HEK293T (cell line): ENCODE measurements around the gene RNF208.

ENCODE experiments used
- CTCF ChIA-PET: fragments of 350-600 bp; formaldehyde crosslinking; extraction: SDS; loops from one replicate; lab custom pipeline; 2021; ENCODE audit warnings: antibody characterized with exemption, inconsistent platforms; lab: Yijun Ruan, JAX
- POLR2A ChIA-PET: fragments of 350-600 bp; formaldehyde crosslinking; extraction: SDS; loops from one replicate; lab custom pipeline; 2020; ENCODE audit warnings: antibody characterized with exemption, inconsistent platforms; lab: Yijun Ruan, JAX
- DNase-seq: peaks from one replicate; pipeline ENCODE4 v3.0.0; 2012; ENCODE audit warnings: mixed read lengths; ENCODE audit errors: extremely low spot score
- ARNT ChIP-seq: fragments of 450-650 bp; IDR thresholded peaks from 2 replicates; pipeline ENCODE4 v1.6.1; 2017; ENCODE audit warnings: mild to moderate bottlenecking
- BHLHE40 ChIP-seq: fragments of 450-650 bp; IDR thresholded peaks from 2 replicates; pipeline ENCODE4 v1.6.1; 2016; ENCODE audit warnings: mild to moderate bottlenecking, moderate library complexity, borderline replicate concordance
- CTBP1 ChIP-seq: fragments of 450-650 bp; IDR thresholded peaks from 2 replicates; pipeline ENCODE4 v1.6.1; 2016; ENCODE audit warnings: borderline replicate concordance
- ELF4 ChIP-seq: fragments of 450-650 bp; IDR thresholded peaks from 2 replicates; pipeline ENCODE4 v1.6.1; 2017; ENCODE audit warnings: antibody characterized with exemption
- FOXA1 ChIP-seq: fragments of 450-650 bp; IDR thresholded peaks from 2 replicates; pipeline ENCODE4 v1.6.1; 2016; ENCODE audit warnings: mild to moderate bottlenecking
- FOXK2 ChIP-seq: fragments of 450-650 bp; IDR thresholded peaks from 2 replicates; pipeline ENCODE4 v1.6.1; 2016; ENCODE audit warnings: mild to moderate bottlenecking
- FOXM1 ChIP-seq: fragments of 450-650 bp; IDR thresholded peaks from 2 replicates; pipeline ENCODE4 v1.6.1; 2017; ENCODE audit warnings: mild to moderate bottlenecking, borderline replicate concordance
- HDGF ChIP-seq: fragments of 450-650 bp; IDR thresholded peaks from 2 replicates; pipeline ENCODE4 v1.6.1; 2017; ENCODE audit warnings: antibody characterized with exemption, borderline replicate concordance
- L3MBTL2 ChIP-seq: fragments of 450-650 bp; conservative IDR thresholded peaks from 2 replicates; pipeline ENCODE4 v1.6.1; 2016; ENCODE audit warnings: mild to moderate bottlenecking
- LEF1 ChIP-seq: fragments of 450-650 bp; IDR thresholded peaks from 2 replicates; pipeline ENCODE4 v1.6.1; 2017; ENCODE audit warnings: mild to moderate bottlenecking, borderline replicate concordance
- NFRKB ChIP-seq: fragments of 450-650 bp; IDR thresholded peaks from 2 replicates; pipeline ENCODE4 v1.6.1; 2016; ENCODE audit warnings: mild to moderate bottlenecking, moderate library complexity
- PKNOX1 ChIP-seq: fragments of 450-650 bp; IDR thresholded peaks from 2 replicates; pipeline ENCODE4 v1.6.1; 2016
- SP1 ChIP-seq: fragments of 450-650 bp; IDR thresholded peaks from 2 replicates; pipeline ENCODE4 v1.6.1; 2017
- SUZ12 ChIP-seq: fragments of 450-650 bp; IDR thresholded peaks from 2 replicates; pipeline ENCODE4 v1.6.1; 2016; ENCODE audit warnings: mild to moderate bottlenecking
- TARDBP ChIP-seq: fragments of 450-650 bp; IDR thresholded peaks from 2 replicates; pipeline ENCODE4 v1.6.1; 2016
- ZNF384 ChIP-seq: fragments of 450-650 bp; IDR thresholded peaks from 2 replicates; pipeline ENCODE4 v1.6.1; 2016

RNF208 gene

DNA sequence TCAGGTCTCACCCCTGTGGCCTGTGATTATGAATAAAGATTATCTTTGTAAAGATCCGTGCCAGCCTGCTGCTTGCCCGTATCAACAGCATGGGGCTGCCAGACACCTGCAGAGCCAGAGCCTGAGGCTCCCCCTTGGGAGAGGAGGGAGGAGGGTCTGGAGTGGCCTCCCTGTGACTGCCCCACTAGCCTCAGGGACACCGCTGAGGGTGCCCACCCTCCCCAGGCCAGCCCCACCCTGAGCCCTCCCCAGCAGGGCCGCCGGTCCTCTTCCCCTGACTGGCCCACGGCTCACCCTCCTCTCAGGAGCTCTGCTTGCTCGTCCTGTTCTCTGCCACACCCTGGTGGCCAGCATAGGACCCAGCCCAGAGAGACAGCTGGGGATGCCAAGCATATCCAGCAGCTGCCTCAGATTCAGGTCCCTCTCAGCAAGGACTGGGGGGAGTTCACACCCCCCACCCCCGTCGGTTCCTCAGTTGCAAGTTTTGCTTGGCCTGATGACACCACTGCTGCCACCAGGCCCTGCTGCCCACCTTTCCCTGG, 31.7 kb downstream of the RNF208 start:
- no peak for DNase-seq
- ChIA-PET POLR2A (interaction anchor here (1.1 to 2.7 kb wide), 5 partner anchors 8 to 60 kb away, joined by 3 to 19 read pairs (median 6); partner anchors contain the start of gene TPRN), CTCF (interaction anchor here (1.5 kb wide), 1 partner anchor 47 kb away, joined by 5 read pairs; no protein-coding TSS in a partner anchor)
- no peak for TF ChIP-seq FOXK2
- TF ChIP-seq BHLHE40, result no peak
- TF ChIP-seq TARDBP, result no peak

DNA sequence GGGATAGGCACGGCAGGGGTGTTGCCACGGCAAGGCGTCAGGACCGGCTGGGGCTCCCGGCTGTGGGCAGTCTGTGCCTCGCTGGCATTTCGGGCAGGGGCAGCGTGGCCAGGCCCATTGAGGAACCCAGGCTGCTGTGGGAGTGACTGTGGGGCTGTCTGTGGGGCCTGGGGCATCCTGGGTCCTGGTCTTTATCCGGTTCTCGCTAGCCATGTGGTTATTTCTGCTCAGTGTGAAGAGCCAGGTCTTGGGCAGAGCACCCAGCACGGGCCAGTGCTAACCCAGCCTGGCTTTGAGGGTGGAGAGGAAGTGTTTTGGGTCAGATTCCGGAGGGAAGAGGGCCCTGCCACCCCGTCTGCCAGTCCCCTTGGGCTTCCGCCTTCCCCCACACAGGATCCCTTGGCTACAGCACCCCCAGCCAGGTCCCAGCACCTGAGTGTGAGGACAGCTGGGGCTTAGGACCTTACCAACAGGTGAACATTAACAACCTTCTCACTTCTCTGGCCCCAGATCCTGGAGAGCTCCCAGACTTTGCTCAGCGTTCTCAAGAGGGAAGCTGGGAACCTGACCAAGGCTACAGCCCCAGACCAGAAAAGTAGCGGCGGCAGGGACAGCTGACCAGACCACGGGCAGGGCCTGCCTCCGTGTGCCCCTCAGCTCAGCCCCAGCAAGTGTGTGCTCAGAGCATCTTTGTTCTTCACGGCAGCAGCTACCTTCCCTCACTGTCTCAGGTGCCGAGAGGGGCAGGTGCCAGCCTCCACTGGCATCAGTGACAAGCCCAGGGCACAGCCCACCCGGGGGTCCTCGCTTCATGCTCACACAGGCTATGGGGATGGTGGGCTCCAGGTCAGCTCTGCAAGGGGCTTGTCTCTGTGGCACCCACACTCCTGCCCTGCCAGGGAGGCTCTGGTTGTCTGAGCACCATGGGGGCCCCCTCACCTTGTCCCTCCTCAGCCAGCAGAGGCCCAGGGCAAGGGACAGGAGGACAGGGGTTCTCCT, 32.4 kb downstream of the RNF208 start:
- TF ChIP-seq L3MBTL2, result no peak
- no peak for TF ChIP-seq SP1
- no peak for TF ChIP-seq SUZ12
- no peak for DNase-seq
- ChIA-PET CTCF (interaction anchor here (1.3 to 1.5 kb wide), 2 partner anchors 47 to 60 kb away, joined by 3 to 5 read pairs; no protein-coding TSS in a partner anchor), POLR2A (interaction anchor here (0.7 to 2.7 kb wide), 21 partner anchors 9 to 103 kb away, joined by 3 to 19 read pairs (median 6); partner anchors contain the start of genes CYSRT1, LRRC26, MAN1B1 and NDOR1)

GRCh38 chr9:137188490-137189296, 33.3 kb downstream of the RNF208 start, which contains the start of the genes ANAPC2 and SSNA1:
ANAPC2 (minus strand) TSS chr9:137188560; CDS start chr9:137188532, 28 bp downstream.
SSNA1 (plus strand) TSS chr9:137188676; CDS start chr9:137188727, 51 bp downstream.
- DNase-seq, result peak; percentile 95
- TF ChIP-seq PKNOX1 (no peak), ARNT (0 out of 2 replicates have a peak, but pooled peaks have one; percentile 3)
- CTCF ChIA-PET, result interaction anchor here (0.5 to 1.5 kb wide), 3 partner anchors 48 to 121 kb away, joined by 3 to 5 read pairs (median 3); no protein-coding TSS in a partner anchor
- POLR2A ChIA-PET, result interaction anchor here (0.6 to 2.7 kb wide), 22 partner anchors 10 to 102 kb away, joined by 3 to 19 read pairs (median 6); partner anchors contain the start of genes CYSRT1, LRRC26, MAN1B1 and NDOR1

DNA sequence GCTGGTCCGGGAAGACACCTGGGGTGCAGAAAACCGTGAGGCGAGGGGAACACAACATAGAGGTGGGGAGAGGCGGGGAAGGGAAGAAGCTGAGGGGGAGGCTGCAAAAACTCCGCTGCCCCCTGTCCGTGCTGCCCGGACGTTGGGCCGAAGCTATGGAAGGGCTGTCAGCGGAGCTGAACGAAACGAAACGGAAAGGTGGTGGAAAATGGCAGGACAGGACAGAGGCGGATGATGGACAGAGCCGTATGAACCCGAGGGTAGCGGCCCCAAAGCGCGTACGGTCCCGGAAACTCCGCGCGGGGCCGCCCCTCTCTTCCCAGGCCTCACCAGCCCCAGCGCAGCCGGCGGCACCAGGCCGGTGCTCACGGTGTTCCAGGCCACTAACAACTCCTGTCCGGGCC, 34.0 kb downstream of the RNF208 start:
- CTCF ChIA-PET, result no interaction called here
- no peak for DNase-seq
- TF ChIP-seq PKNOX1 (no peak), SP1 (no peak), FOXA1 (no peak), SUZ12 (no peak), TARDBP (no peak), NFRKB (no peak), FOXK2 (no peak), BHLHE40 (no peak), ARNT (no peak), L3MBTL2 (no peak), ELF4 (no peak), LEF1 (no peak), CTBP1 (no peak), HDGF (no peak), FOXM1 (no peak)
- POLR2A ChIA-PET, result interaction anchor here (0.8 to 2.7 kb wide), 13 partner anchors 10 to 102 kb away, joined by 3 to 19 read pairs (median 6); partner anchors contain the start of genes LRRC26, MAN1B1, NDOR1 and RNF208

DNA sequence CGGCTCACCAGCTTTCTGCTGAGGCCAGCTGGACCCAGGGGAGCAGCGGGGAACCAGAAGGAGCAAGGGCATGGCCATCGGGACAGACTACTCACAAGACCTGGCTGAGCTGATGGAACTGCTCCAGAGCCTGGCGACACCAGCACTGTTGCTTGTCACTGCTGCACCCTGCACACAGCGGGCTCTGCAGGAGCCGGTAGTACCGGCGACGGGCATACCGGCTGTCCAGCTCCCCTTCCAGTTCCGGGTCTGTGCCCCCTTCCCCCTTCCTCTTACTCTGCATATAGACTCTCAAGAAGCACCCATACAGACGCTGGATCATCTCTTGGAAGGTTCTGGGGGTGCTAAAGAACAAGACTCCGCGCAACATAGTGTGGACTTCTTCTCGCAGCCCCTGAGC, 34.7 kb downstream of the RNF208 start:
- POLR2A ChIA-PET, result interaction anchor here (0.8 to 2.7 kb wide), 10 partner anchors 11 to 58 kb away, joined by 3 to 19 read pairs (median 10); partner anchors contain the start of genes CYSRT1, NDOR1, RNF208 and TMEM203
- CTCF ChIA-PET, result no interaction called here
- no peak for TF ChIP-seq FOXA1
- TF ChIP-seq FOXK2, result no peak
- TF ChIP-seq CTBP1, result no peak
- TF ChIP-seq HDGF, result no peak
- TF ChIP-seq L3MBTL2, result no peak
- no peak for TF ChIP-seq PKNOX1
- TF ChIP-seq SP1, result no peak
- no peak for TF ChIP-seq NFRKB
- no peak for TF ChIP-seq ARNT
- no peak for TF ChIP-seq ELF4
- no peak for TF ChIP-seq ZNF384
- no peak for TF ChIP-seq BHLHE40
- no peak for TF ChIP-seq TARDBP
- no peak for TF ChIP-seq LEF1
- TF ChIP-seq SUZ12, result no peak
- TF ChIP-seq FOXM1, result no peak

More for the DNA sequence above, 34.7 kb downstream of the RNF208 start:
- DNase-seq, result no peak
